ENCODE results near the gene CFP.

GRCh38 chrX:47628982-47629381 is 748 bp downstream of the CFP start:
- TF ChIP-seq CTCF (IDR thresholded peaks at IDR 0.05; ENCODE audit: low read depth, low read length, poor library complexity, severe bottlenecking) (no peak), EZH2phosphoT487 (IDR thresholded peaks at IDR 0.05; ENCODE audit: borderline replicate concordance, low read length) (no peak)
